HG03432 (cell line): Measurements from ENCODE around the gene PPFIBP1.
"Not testable (repeated sequence)": the region's sequence is repeated elsewhere in the genome, so short reads cannot be mapped to it uniquely, and the experiment has no call there.

Experiments used
- ATAC-seq: cut with Tn5 transposase; IDR thresholded peaks from one replicate; pipeline ENCODE4 v1.9.1; 2021; ENCODE audit warnings: mild to moderate bottlenecking, moderate library complexity; ENCODE audit not compliant: unreplicated experiment

Gene PPFIBP1

GRCh38 chr12:27588776-27589175 lies 64.8 kb downstream of the PPFIBP1 start:
- no peak for ATAC-seq

GRCh38 chr12:27589419-27589818 lies 65.4 kb downstream of the PPFIBP1 start:
- no peak for ATAC-seq

- not testable (repeated sequence) for ATAC-seq
Measured at GRCh38 chr12:27591698-27592097, 67.7 kb downstream of the PPFIBP1 start.

- peak; percentile 49 for ATAC-seq
Measured at GRCh38 chr12:27592548-27592947, 68.5 kb downstream of the PPFIBP1 start.

- no peak for ATAC-seq
Measured at GRCh38 chr12:27593266-27593665, 69.3 kb downstream of the PPFIBP1 start.

- ATAC-seq = no peak
Measured at GRCh38 chr12:27595231-27595642, 71.2 kb downstream of the PPFIBP1 start.

GRCh38 chr12:27598866-27599265 lies 74.9 kb downstream of the PPFIBP1 start:
- not testable (repeated sequence) for ATAC-seq

GRCh38 chr12:27601056-27601828 lies 77.2 kb downstream of the PPFIBP1 start:
- not testable (repeated sequence) for ATAC-seq

- ATAC-seq = no peak
Measured at GRCh38 chr12:27602516-27602915, 78.5 kb downstream of the PPFIBP1 start.

- ATAC-seq = no peak
Measured at GRCh38 chr12:27604431-27604830, 80.4 kb downstream of the PPFIBP1 start.

- no peak for ATAC-seq
Measured at GRCh38 chr12:27606986-27607385, 83.0 kb downstream of the PPFIBP1 start.

GRCh38 chr12:27607591-27607990 lies 83.6 kb downstream of the PPFIBP1 start:
- no peak for ATAC-seq

- ATAC-seq = no peak
Measured at GRCh38 chr12:27608890-27609289, 84.9 kb downstream of the PPFIBP1 start.

GRCh38 chr12:27610374-27610773 lies 86.4 kb downstream of the PPFIBP1 start:
- ATAC-seq = no peak

- no peak for ATAC-seq
Measured at GRCh38 chr12:27614386-27614785, 90.4 kb downstream of the PPFIBP1 start.

- no peak for ATAC-seq
Measured at GRCh38 chr12:27614866-27615265, 90.9 kb downstream of the PPFIBP1 start.

- ATAC-seq = no peak
Measured at GRCh38 chr12:27615331-27615891, 91.4 kb downstream of the PPFIBP1 start.

GRCh38 chr12:27616356-27617142 lies 92.5 kb downstream of the PPFIBP1 start:
- ATAC-seq = no peak

- no peak for ATAC-seq
Measured at GRCh38 chr12:27618836-27619235, 94.8 kb downstream of the PPFIBP1 start.

GRCh38 chr12:27619308-27619707 lies 95.3 kb downstream of the PPFIBP1 start:
- no peak for ATAC-seq

GRCh38 chr12:27620121-27620520 lies 96.1 kb downstream of the PPFIBP1 start:
- no peak for ATAC-seq
